HG03378 (cell line): ENCODE measurements around the gene SLC17A9.

Experiments
- ATAC-seq: cut with Tn5 transposase; IDR thresholded peaks from one replicate; pipeline ENCODE4 v1.9.1; 2021; ENCODE audit warnings: mild to moderate bottlenecking, moderate library complexity; ENCODE audit not compliant: unreplicated experiment

The SLC17A9 gene

DNA sequence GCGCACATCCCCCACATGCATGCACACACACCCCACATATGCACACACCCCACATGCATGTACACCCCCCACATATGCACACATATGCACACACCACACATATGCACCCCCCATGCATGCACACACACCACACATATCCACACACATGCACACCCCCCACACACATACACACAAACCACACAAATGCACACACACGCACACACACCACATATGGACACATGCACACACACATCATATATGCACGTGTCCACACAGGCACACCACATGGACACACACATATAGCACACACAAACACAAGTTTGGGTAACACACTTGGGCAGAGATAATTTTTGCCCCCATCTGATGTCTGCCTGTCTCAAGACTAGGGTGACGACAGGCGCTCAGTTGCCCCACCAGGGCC, 45.9 kb downstream of the SLC17A9 start:
- no peak for ATAC-seq

DNA sequence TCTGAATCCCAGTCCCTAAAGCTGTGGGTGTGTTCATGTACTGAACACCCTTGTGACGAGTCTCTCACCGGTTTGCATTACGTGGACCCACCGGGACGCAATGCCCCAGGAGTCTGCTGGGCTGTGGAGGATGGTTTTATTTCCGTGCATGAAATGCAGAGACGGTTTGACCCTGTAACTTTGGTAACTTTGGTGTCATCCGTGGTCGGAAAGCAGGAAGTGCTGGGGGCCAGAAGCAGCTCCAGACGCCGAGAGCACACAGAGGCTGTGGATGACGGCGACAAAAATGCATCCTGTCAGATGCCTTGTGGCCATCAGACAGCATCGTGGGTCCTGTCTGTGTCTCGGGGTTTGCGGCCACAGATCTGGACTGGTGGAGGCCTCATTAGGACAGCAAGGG, 47.1 kb downstream of the SLC17A9 start:
- ATAC-seq = no peak

- no peak for ATAC-seq
Measured at GRCh38 chr20:63000036-63000435, 47.5 kb downstream of the SLC17A9 start.

- ATAC-seq = no peak
Measured at GRCh38 chr20:63000958-63001357, 48.4 kb downstream of the SLC17A9 start.

GRCh38 chr20:63002511-63002910, 50.0 kb downstream of the SLC17A9 start:
- no peak for ATAC-seq

DNA sequence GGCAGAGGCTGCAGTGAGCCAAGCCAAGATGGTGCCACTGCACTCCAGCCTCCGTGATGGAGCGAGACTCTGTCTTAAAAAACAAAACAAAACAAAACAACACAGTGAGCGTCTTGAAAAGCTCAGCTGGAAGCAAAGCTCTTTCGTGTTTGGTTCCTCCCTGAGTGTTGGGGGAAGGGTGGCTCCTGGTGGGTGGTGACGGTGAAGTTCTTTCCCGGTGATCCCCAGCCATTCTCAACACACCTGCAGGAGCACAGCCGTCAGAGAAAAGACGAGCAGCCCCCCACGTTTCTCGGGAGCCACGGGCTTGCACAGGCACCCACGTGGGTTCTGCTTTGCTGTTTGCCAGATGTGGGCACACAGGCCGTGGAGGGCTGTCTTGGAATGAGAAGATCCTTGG, 51.0 kb downstream of the SLC17A9 start:
- ATAC-seq = no peak

GRCh38 chr20:63004607-63005364, 52.3 kb downstream of the SLC17A9 start:
- no peak for ATAC-seq

GRCh38 chr20:63005365-63005861, 52.9 kb downstream of the SLC17A9 start:
- ATAC-seq = no peak

GRCh38 chr20:63005862-63006539, 53.5 kb downstream of the SLC17A9 start:
- ATAC-seq = no peak

DNA sequence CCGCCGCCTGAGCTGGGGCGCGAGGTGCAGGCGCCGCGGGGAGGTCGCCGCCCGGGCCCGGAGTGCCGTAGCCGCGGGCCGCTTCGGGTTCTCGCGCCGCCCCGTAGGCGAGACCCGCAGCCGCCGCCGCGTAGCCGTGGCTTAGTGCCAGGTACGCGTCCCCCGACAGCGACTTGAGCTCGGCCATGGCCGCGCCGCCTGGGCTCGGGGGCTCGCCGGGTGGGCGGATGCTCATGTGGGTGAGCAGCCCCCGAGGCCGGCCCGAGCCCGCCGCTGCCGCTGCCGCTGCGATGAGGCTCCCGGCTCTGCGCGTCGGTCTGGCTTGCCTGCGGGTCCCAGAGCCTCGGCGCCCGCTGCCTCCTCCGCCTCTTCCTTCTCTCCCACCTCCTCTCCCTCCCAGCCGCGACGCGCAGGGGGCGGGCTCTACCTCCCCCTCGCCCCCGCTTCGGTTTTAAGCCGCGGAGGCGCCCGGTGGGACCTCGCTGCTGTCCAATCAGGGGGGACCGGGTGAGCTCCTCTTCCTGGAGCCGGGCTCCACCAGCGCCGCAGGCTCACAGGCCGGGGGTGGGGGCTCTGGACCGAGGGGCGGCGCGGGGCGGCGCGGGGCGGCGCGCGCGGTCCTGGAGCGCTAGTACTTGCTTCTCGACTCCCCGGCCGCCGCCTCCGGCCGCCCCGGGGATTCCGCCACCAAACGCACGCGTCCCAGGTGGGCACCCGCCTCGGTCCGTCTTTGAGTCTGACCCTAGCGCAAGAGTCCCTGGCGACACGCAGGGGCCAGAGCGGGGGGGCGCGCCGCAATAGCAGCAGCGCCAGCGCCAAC, 54.2 kb downstream of the SLC17A9 start, which contains the start of gene BHLHE23:
BHLHE23 (minus strand) TSS at position 425 of the 820 bp plus-strand sequence; CDS start at position 235, 190 bp downstream.
- no peak for ATAC-seq

GRCh38 chr20:63007360-63007645, 54.8 kb downstream of the SLC17A9 start:
- no peak for ATAC-seq

GRCh38 chr20:63007646-63008488, 55.4 kb downstream of the SLC17A9 start:
- no peak for ATAC-seq

- no peak for ATAC-seq
Measured at GRCh38 chr20:63008541-63009044, 56.1 kb downstream of the SLC17A9 start.

GRCh38 chr20:63009045-63009961, 56.8 kb downstream of the SLC17A9 start:
- peak; percentile 38 for ATAC-seq

DNA sequence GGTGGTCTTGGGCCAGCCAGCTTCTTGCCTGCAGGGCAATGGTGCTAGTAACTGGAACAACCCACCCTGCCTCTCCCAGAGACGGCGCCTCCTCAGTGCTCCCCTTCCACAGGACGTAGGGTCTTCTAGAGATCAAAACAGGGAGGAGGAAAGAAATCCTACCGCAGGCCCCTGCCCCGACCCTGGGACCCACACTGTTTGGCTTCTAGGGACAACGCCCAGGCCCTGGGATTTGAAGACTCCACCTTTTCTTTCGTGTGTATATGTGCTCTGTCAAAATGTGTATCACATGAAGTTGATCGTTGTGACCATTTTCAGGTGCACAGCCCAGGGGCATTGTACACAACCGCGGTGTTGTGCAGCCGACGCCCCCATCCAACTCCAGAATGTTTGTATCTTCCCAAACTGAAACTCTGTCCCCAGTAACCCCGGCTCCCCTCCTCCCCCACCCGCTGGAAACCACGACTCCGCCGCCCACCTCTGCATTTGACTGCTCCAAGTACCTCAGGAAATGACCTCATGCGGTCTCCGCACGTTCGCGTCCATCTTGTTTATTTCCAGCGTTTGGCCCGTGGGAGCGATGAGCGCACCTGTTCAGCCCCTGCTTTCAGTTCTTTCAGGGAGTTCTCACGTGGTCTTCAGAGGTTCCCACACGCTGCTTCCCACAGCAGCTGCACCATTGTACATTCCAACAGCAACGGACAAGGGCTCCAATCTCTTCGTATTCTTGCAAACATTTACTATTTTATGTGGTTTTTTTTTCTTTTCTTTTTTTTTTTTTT, 57.7 kb downstream of the SLC17A9 start:
- ATAC-seq = peak; percentile 59

GRCh38 chr20:63011798-63012197, 59.3 kb downstream of the SLC17A9 start:
- no peak for ATAC-seq

- ATAC-seq = no peak
Measured at GRCh38 chr20:63013207-63013606, 60.7 kb downstream of the SLC17A9 start.

DNA sequence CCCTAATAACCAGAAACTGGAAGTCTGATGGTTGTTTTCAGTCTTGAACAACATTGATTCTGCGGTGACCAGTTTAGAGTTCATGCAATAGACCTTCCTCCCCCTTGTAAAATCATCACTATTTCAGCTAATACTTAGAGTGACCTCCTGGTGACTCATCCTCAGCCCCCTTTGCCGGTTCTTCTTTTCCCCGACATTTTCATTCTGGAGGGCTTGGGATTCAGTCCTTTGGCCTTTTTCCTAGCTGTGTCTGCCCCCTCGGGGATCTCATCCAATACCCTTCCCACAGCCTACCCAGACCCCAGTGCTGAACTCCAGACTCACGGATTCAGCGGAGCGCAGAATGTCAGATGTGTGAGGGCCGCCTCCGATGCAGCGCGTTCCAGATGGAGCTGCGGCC, 61.8 kb downstream of the SLC17A9 start:
- ATAC-seq = no peak

DNA sequence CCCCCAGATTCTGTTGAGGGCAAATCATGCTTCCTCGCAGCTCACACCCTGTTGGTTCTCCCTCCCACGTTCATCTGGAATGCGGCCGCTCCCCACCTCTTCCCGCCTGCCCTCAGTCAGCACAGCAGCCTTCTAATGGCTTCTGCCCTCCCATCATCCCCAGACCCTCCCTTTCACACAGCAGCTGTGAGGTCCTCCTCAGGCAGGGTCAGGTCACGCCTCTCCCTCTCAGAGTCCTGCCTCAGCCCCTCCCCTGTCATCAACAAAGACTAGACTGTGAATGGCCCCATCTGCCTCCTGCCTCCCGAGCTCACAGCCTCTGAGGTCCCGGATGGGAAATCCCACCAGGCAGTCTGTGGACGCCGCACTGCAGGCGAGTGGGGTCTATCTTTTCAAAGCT, 62.2 kb downstream of the SLC17A9 start:
- no peak for ATAC-seq
